Activated CD4-positive, CD25-positive, alpha-beta regulatory T cell treated with anti-CD3 and anti-CD28 coated beads, Interleukin-2, amount 50 U/mL, for 16 hours (primary cell): ENCODE data around the gene MYO18A.
"Not testable (repeated sequence)": the region's sequence is repeated elsewhere in the genome, so short reads cannot be mapped to it uniquely, and the experiment has no call there.

Source experiments
- DNase-seq: peaks from one replicate; pipeline ENCODE4 v3.0.0-alpha.2; 2020; ENCODE audit warnings: low read depth, low spot score

The MYO18A gene

DNA sequence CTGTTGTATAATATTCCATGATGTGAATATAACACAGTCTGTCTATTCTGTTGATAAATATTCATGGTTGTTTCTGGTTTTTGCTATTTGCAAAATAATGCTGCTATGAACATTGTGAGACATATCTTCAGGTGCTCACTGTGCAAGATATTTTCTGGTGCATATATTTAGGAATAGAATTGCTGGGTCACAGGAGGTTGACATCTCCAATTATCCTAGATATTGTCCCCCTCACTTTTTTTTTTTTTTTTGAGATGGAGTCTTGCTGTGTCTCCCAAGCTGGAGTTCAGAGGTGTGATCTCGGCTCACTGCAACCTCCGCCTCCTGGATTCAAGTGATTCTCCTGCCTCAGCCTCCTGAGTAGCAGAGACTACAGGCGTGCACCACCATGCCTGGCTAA, 14.5 kb upstream of the MYO18A start:
- DNase-seq: no peak

DNA sequence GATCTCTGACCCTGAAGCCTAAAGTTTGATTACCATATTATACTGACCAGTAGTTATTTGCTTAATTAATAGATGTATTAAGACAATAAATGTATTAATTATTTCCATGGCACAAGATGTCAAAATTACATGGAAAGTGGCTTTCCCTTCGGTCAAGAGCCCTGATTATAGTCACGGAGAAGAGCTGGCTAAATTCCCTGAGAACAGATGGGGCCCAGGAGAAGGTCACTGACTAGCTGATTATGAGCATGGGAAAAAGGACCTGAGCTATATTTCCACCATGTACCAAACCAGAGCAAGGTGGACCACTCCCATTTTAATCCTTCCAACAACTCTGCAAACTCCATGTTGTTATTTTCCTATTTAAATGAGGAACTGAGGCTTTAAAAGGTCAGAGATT, 12.9 kb upstream of the MYO18A start:
- DNase-seq: no peak

- DNase-seq: no peak
Observed at GRCh38 chr17:29190592-29191207, 10.5 kb upstream of the MYO18A start.

DNA sequence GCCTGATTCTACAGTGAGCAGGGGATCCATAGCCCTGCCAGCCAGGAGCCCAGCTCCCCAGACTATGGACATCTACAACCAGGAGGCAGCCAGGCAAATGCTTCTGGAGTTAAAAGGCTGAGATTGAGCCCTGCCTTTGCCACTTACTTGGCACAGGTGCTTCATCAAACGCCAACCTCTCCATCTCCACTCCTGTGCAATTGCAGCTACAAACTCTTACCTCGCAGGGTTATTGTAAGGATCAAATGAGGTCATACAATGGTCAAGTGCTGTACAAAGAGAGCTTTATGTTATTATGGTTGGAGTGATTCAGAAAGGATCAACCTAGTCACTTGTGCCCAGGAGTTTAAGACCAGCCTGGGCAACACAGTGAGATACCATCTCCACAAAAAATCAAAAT, 9.8 kb upstream of the MYO18A start:
- DNase-seq: no peak

GRCh38 chr17:29189355-29189754, 9.2 kb upstream of the MYO18A start:
- DNase-seq: no peak

GRCh38 chr17:29181226-29181625, 1.0 kb upstream of the MYO18A start:
- DNase-seq: no peak

DNA sequence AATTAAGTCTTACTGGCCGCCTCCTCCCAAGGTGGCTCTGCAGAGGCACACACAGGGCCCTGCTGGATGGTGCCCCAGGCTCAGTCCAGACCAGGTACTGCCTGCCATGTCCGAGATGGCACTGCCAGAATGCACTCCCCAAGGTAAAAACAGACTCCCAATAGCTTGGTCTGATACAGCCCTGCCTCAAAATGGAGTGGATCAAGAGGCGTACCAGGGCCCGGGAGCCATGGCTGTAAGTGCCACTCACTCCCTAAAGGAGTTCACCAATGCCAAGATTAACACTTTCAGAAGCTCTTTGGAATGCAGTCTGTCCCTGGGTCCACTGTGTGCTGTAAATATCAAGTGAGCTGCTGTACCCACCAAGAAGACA, 576 bp upstream of the MYO18A start:
- no peak for DNase-seq

DNA sequence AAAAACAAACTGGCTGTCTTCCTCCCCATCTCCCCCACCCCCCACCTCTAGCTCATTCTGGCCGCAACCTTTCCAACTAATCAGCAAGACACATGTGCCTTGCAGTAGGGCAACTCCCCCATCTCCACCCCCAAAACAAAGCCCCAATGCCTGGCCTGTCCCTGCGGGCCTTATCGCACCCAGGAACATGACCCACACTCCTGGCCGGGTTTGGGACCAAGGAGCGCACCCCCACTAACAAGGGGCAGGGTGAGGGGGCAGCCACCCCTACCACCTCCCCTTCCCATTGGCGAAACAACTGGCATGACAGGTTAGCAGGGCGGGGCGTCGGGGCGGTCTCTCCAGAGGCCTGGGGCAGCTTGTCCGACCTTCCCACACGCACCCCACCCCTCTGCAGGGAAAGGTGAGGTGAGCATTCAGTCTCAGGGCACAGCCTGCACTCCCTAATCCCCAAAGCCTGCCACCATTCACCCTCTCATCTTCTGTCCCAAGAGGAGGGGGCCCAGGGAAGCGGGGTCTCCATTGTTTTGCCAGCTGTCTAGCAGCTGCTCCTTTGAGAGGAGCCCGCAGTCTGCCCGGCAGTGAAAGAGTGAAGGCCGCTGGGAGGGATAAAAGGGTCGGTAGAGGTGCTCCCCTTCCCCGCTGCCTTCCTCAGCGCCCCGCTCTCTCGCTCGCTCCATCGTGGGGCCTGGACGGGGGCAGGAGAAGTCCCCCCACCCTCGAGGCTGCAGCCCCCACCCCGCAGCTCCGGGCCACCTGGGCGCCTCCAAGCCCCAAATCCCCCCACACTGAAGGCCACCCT, 765 bp downstream of the MYO18A start:
- no peak for DNase-seq

GRCh38 chr17:29178750-29179231, 1.4 kb downstream of the MYO18A start:
- DNase-seq: no peak

- no peak for DNase-seq
Observed at GRCh38 chr17:29177871-29178749, 2.1 kb downstream of the MYO18A start.

GRCh38 chr17:29177541-29177870, 2.7 kb downstream of the MYO18A start:
- DNase-seq: no peak

GRCh38 chr17:29176558-29177351, 3.4 kb downstream of the MYO18A start:
- no peak for DNase-seq

DNA sequence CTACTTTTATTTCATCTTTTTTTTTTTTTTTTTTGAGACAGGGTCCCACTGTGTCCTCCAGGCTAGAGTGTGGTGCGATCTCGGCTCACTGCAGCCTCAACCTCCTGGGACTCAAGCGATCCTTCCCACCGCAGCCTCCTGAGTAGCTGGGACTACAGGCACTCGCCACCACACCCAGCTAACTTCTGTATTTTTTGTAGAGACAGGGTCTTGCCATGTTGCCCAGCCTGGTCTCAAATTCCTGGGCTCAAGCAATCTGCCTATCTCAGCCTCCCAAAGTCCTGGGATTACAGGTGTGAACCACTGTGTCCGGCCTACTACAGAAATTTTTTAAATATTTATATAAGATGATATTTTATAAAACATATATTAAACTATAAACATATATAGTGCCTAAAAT, 4.8 kb downstream of the MYO18A start:
- DNase-seq: no peak

GRCh38 chr17:29172589-29172988, 7.6 kb downstream of the MYO18A start:
- DNase-seq: no peak

DNA sequence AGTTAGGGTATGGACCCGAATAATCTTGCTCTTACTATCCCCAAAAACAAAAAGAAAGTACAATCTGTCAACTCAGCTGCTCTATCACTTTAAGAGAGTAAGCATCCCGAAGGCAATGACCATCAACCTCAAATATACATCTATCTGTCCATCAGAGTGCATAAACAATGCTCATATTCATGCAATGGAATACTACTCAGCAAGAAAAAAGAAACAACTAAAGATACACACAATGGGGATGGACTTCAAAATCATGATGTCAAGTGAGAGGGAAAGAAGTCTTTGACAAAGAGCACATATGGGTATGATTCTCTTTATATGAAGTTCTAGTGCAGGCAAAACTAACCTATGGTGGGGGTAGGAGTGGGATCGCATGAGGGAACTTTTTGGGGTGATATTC, 9.5 kb downstream of the MYO18A start:
- DNase-seq: no peak

GRCh38 chr17:29169806-29170591, 10.2 kb downstream of the MYO18A start:
- no peak for DNase-seq

DNA sequence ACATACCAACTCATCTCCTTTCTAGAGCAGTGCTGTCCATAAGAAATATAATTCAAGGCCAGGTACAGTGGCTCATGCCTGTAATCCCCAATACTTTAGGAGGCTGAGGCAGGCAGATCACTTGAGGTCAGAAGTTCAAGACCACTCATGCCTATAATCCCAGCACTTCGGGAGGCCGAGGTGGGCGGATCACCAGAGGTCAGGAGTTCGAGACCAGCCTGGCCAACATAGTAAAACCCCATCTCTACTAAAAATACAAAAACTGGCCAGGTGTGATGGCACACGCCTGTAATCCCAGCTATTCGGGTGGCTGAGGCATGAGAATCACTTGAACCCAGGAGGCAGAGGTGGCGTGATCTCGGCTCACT, 11.5 kb downstream of the MYO18A start:
- not testable (repeated sequence) for DNase-seq

- no peak for DNase-seq
Observed at GRCh38 chr17:29168079-29168758, 12.0 kb downstream of the MYO18A start.

DNA sequence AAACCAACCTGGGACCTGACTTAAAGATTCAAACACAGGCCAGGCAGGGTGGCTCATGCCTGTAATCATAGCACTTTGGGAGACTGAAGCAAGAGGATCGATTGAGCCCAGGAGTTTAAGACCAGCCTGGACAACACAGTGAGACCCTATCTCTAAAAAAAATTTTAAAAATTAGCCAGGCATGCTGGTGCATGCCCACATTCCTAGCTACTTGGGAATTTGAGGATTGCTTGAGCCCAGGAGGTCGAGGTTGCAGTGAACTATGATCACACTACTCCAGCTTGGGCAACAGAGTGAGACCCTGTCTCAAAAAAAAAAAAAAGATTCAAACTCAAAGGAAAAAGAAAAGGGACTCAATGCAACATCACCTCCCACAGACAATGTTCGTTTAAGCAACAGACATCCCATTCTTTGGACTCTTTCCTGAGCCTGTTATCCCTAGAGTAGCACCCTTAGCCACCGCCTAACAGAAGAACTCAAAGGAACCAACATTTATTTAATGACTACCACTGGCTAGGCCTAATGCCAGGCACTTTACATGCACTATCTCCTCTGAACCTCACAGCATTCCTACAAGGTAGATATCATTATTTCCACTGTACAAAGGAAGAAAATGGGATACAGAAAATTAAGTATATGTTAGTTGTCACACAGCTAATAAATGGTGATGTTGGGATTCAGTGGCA, 12.7 kb downstream of the MYO18A start:
- no peak for DNase-seq

DNA sequence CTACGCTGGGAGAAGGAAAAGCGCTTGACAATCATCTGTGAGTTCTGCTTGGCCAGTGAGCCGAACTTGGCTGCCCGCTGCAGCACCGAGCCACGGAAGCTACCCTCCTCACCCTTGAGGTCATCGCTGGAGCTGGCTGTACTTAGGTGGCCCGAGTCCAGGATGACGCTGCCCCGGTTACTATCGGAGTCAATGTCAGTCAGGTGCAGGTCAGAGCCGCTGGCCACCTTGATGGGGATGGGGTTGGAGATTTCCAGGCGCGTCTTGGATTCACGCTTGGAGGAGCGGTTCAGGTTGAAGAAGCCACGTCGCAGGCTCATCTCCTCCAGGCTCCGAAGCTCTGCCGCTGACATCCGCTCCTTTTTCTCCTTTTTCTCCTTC, 13.7 kb downstream of the MYO18A start:
- no peak for DNase-seq
